CD14-positive monocyte (primary cell): ENCODE data around the gene ZDHHC3. TPM values are rescaled to one million over a fixed set of nuclear protein-coding genes. Genes with fewer than 3 reads are reported as not detected.

ENCODE experiments used
- DNase-seq, 3 donors: peaks; one replicate each; pipeline ENCODE4 v3.0.0-alpha.2; 2011 to 2022
- H2AFZ ChIP-seq: 2 replicates; pipeline ENCODE4 v1.6.0; 2012; ENCODE audit warnings: mild to moderate bottlenecking, low read depth, low read length, inconsistent platforms; ENCODE audit not compliant: insufficient read depth, poor library complexity, severe bottlenecking
- H3K27ac ChIP-seq, 2 donors: 1 replicate in 1 of 2; 2 replicates in 1 of 2; pipeline ENCODE4 v1.5.1; 2012 to 2013; ENCODE audit warnings: low read length in 2 of 2, control low read depth in 1 of 2, inconsistent platforms in 1 of 2, low read depth in 1 of 2, mild to moderate bottlenecking in 1 of 2
- H3K27me3 ChIP-seq, 2 donors: one replicate each; pipeline versions ENCODE4 v1.6.0 to v1.6.1; 2011 to 2013; ENCODE audit warnings: low read length in 2 of 2; ENCODE audit not compliant: control insufficient read depth in 2 of 2, insufficient read depth in 2 of 2
- H3K36me3 ChIP-seq, 2 donors: replicated peaks in 1 of 2; 1 replicate in 1 of 2; 2 replicates in 1 of 2; pipeline versions ENCODE4 v1.5.1 to v1.6.1; 2012 to 2013; ENCODE audit warnings: low read length in 2 of 2, control low read depth in 1 of 2, inconsistent platforms in 1 of 2, mild to moderate bottlenecking in 1 of 2; ENCODE audit not compliant: insufficient read depth in 2 of 2, control insufficient read depth in 1 of 2
- H3K4me1 ChIP-seq, 2 donors: 1 replicate in 1 of 2; 2 replicates in 1 of 2; pipeline versions ENCODE4 v1.5.1 to v1.6.1; 2012 to 2013; ENCODE audit warnings: low read length in 2 of 2, control low read depth in 1 of 2, inconsistent platforms in 1 of 2, mild to moderate bottlenecking in 1 of 2, moderate library complexity in 1 of 2; ENCODE audit not compliant: insufficient read depth in 2 of 2, control insufficient read depth in 1 of 2
- H3K4me2 ChIP-seq: replicated peaks from 2 replicates; pipeline ENCODE3; 2012; ENCODE audit warnings: low read length, moderate library complexity, mild to moderate bottlenecking; ENCODE audit not compliant: poor library complexity, severe bottlenecking; ENCODE audit errors: extremely low read depth
- H3K4me3 ChIP-seq, 3 experiments: fragments of 200-600 bp in 1 of 3; sonication (generic) in 1 of 3; replicated peaks in 1 of 3; 1 replicate in 2 of 3; 2 replicates in 1 of 3; pipeline ENCODE4 v1.5.1; 2011 to 2013; ENCODE audit warnings: low read length in 3 of 3, mild to moderate bottlenecking in 3 of 3, control low read depth in 2 of 3, low read depth in 2 of 3, inconsistent platforms in 1 of 3, moderate library complexity in 1 of 3
- H3K79me2 ChIP-seq: 2 replicates; pipeline ENCODE4 v1.6.0; 2012; ENCODE audit warnings: mild to moderate bottlenecking, control low read depth, inconsistent platforms, low read length, moderate library complexity; ENCODE audit not compliant: insufficient read depth
- H3K9ac ChIP-seq: 2 replicates; pipeline ENCODE4 v1.6.0; 2017; ENCODE audit warnings: low read length, mild to moderate bottlenecking; ENCODE audit not compliant: insufficient read depth, poor library complexity, severe bottlenecking
- H3K9me3 ChIP-seq, 2 donors: replicated peaks in 1 of 2; 1 replicate in 1 of 2; 2 replicates in 1 of 2; pipeline versions ENCODE4 v1.5.1 to v1.6.1; 2012 to 2013; ENCODE audit warnings: low read length in 2 of 2, control low read depth in 1 of 2; ENCODE audit not compliant: control insufficient read depth in 1 of 2, insufficient read depth in 1 of 2
- H4K20me1 ChIP-seq: 2 replicates; pipeline ENCODE4 v1.6.0; 2012; ENCODE audit warnings: mild to moderate bottlenecking, low read length, control low read depth, moderate library complexity; ENCODE audit not compliant: insufficient read depth
- H3K27ac Mint-ChIP-seq, 7 donors: one replicate each; pipeline ENCODE4 v1.8.0; 2020; ENCODE audit warnings: mild to moderate bottlenecking in 7 of 7, mixed read lengths in 7 of 7, moderate library complexity in 6 of 7, inconsistent platforms in 2 of 7
- H3K27me3 Mint-ChIP-seq, 3 donors: one replicate each; pipeline ENCODE4 v1.8.0; 2021 to 2022; ENCODE audit warnings: low read depth in 3 of 3, mild to moderate bottlenecking in 3 of 3, mixed read lengths in 3 of 3, moderate library complexity in 3 of 3, inconsistent platforms in 1 of 3
- H3K36me3 Mint-ChIP-seq, 2 donors: one replicate each; pipeline ENCODE4 v1.8.0; 2020; ENCODE audit warnings: mixed read lengths in 2 of 2, inconsistent platforms in 1 of 2, mild to moderate bottlenecking in 1 of 2
- H3K4me1 Mint-ChIP-seq: one replicate; pipeline ENCODE4 v1.8.0; 2020; ENCODE audit warnings: mild to moderate bottlenecking, mixed read lengths
- H3K4me3 Mint-ChIP-seq, 2 donors: one replicate each; pipeline ENCODE4 v1.8.0; 2020; ENCODE audit warnings: mild to moderate bottlenecking in 2 of 2, mixed read lengths in 2 of 2, moderate library complexity in 1 of 2
- H3K9me3 Mint-ChIP-seq, 7 donors: one replicate each; pipeline ENCODE4 v1.8.0; 2020 to 2022; ENCODE audit warnings: mixed read lengths in 7 of 7, mild to moderate bottlenecking in 6 of 7, moderate library complexity in 6 of 7, inconsistent platforms in 2 of 7
- CTCF ChIP-seq: fragments of 200-600 bp; IDR thresholded peaks from one replicate; pipeline ENCODE4 v1.8.0; 2022; ENCODE audit warnings: antibody characterized with exemption, mild to moderate bottlenecking
- WGBS: methylation state at CpG from one replicate; pipeline ENCODE4 v1.1.5; 2013; ENCODE audit warnings: missing lambda C conversion rate; ENCODE audit not compliant: insufficient coverage; 5-methylcytosine and 5-hydroxymethylcytosine counted together
- intact Hi-C, 2 donors: fragments of 100-400 bp; cut with micrococcal nuclease; formaldehyde crosslinking; loops; one replicate each; pipeline versions ENCODE4 v1.15.0 to v1.15.1; 2023
- polyA plus RNA-seq, 3 donors: library from polyadenylated mRNA; depleted of rRNA in 1 of 3; unstranded in 2 of 3; stranded (reverse) in 1 of 3; fragments of 300-500 nt in 2 of 3; fragments of >200 nt in 1 of 3; fragmentation: Illumina TruSeq in 2 of 3; gene quantifications; 1 replicate in 2 of 3; 2 replicates in 1 of 3; pipeline ENCODE4 v1.2.3, GENCODE V29; 2012 to 2021

The ZDHHC3 gene
- polyA plus RNA-seq, 3 donors, result 52.1 to 72.6 (median 61.3) TPM

- Mint-ChIP-seq H3K36me3 (peaks cover 27 to 30% of the 10 kb centered on the region in 2 donors), H3K4me1 (no peaks in the 10 kb centered on the region), H3K27ac (no peak overlapping the region), H3K27me3 (peaks cover 11 to 18% (median 15%) of the 10 kb centered on the region in 3 donors), H3K9me3 (peaks cover 0 to 9% (median 1%) of the 10 kb centered on the region in 7 donors), H3K4me3 (no peak overlapping the region)
- Histone ChIP-seq H3K9me3 (no peaks in the 10 kb centered on the region), H3K79me2 (no peaks in the 10 kb centered on the region), H3K4me1 (no peaks in the 10 kb centered on the region), H3K4me3 (no peak overlapping the region), H3K27me3 (peaks cover 4 to 7% of the 10 kb centered on the region in 2 donors), H3K27ac (no peak overlapping the region), H4K20me1 (no peaks in the 10 kb centered on the region), H3K4me2 (no peak overlapping the region), H2AFZ (no peak overlapping the region), H3K9ac (no peak overlapping the region), H3K36me3 (peaks cover 18 to 35% of the 10 kb centered on the region in 2 donors)
- intact Hi-C loops, result loop anchor here (5.0 kb wide), 1 partner anchor 382 kb away; no protein-coding TSS in a partner anchor
- 14% methylated on average over 4 of the region's 4 CpGs for WGBS
- peak; percentile 82 for TF ChIP-seq CTCF
- DNase-seq, result peak; percentile 35 to 67 (median 57)
These were observed 62.0 kb downstream of the ZDHHC3 start for GRCh38 chr3:44913868-44914468.

- Histone ChIP-seq H4K20me1 (no peaks in the 10 kb centered on the region), H3K9ac (no peak overlapping the region), H3K27ac (no peak overlapping the region), H3K4me3 (no peak overlapping the region), H3K4me1 (no peaks in the 10 kb centered on the region), H2AFZ (no peak overlapping the region), H3K4me2 (no peak overlapping the region), H3K9me3 (no peaks in the 10 kb centered on the region), H3K36me3 (peaks cover 0 to 2% of the 10 kb centered on the region in 2 donors), H3K79me2 (no peaks in the 10 kb centered on the region), H3K27me3 (peaks cover 8% of the 10 kb centered on the region in 2 donors)
- Mint-ChIP-seq H3K27ac (no peak overlapping the region), H3K4me3 (no peak overlapping the region), H3K36me3 (peaks cover 1 to 5% of the 10 kb centered on the region in 2 donors), H3K27me3 (peaks cover 13 to 29% (median 14%) of the 10 kb centered on the region in 3 donors), H3K4me1 (no peaks in the 10 kb centered on the region), H3K9me3 (peaks cover 0 to 13% (median 6%) of the 10 kb centered on the region in 7 donors)
- TF ChIP-seq CTCF, result no peak
- 80% methylated on average over 1 of the region's 3 CpGs for WGBS
- intact Hi-C loops, result loop anchor here (5.0 kb wide), 1 partner anchor 378 kb away; no protein-coding TSS in a partner anchor
- no peak for DNase-seq
These were observed 65.3 kb downstream of the ZDHHC3 start for GRCh38 chr3:44910693-44911092.
